Parathyroid adenoma (tissue), 2 donors: Measurements from ENCODE around the gene PRR9.

ENCODE experiments used
- H2AFZ ChIP-seq: fragments of 300-600 bp; sonication (generic); one replicate; pipeline ENCODE4 v1.7.0; 2017; ENCODE audit warnings: antibody characterized with exemption, mild to moderate bottlenecking
- H3K27ac ChIP-seq: fragments of 300-600 bp; sonication (generic); one replicate; pipeline ENCODE4 v1.7.0; 2017
- H3K27me3 ChIP-seq: fragments of 300-600 bp; sonication (generic); one replicate; pipeline ENCODE4 v1.7.0; 2017; ENCODE audit warnings: low read length; ENCODE audit not compliant: control insufficient read depth, insufficient read depth
- H3K36me3 ChIP-seq: fragments of 300-600 bp; sonication (generic); one replicate; pipeline ENCODE4 v1.7.0; 2017; ENCODE audit warnings: low read length; ENCODE audit not compliant: control insufficient read depth, insufficient read depth
- H3K4me1 ChIP-seq: fragments of 300-600 bp; sonication (generic); one replicate; pipeline ENCODE4 v1.7.0; 2017; ENCODE audit warnings: control low read depth
- H3K4me2 ChIP-seq: fragments of 300-600 bp; sonication (generic); one replicate; pipeline ENCODE4 v1.7.0; 2017; ENCODE audit warnings: low read length
- H3K4me3 ChIP-seq: fragments of 300-600 bp; sonication (generic); one replicate; pipeline ENCODE4 v1.7.0; 2017; ENCODE audit warnings: low read depth, low read length
- H3K79me2 ChIP-seq: fragments of 300-600 bp; sonication (generic); one replicate; pipeline ENCODE4 v1.7.0; 2017; ENCODE audit warnings: control low read depth
- H3K9ac ChIP-seq: fragments of 300-600 bp; sonication (generic); one replicate; pipeline ENCODE4 v1.7.0; 2017; ENCODE audit warnings: mild to moderate bottlenecking
- H3K9me3 ChIP-seq: fragments of 300-600 bp; sonication (generic); one replicate; pipeline ENCODE4 v1.7.0; 2017; ENCODE audit warnings: low read length; ENCODE audit not compliant: control insufficient read depth
- CTCF ChIP-seq: fragments of 300-600 bp; sonication (generic); IDR thresholded peaks from one replicate; pipeline ENCODE4 v1.7.0; 2017; ENCODE audit warnings: antibody characterized with exemption, mild to moderate bottlenecking
- donor health status: primary hyperparathyroidism.

The PRR9 gene

GRCh38 chr1:153246825-153247224 is 29.4 kb downstream of the PRR9 start:
- H3K4me2 ChIP-seq: no peak overlapping the region
- H3K4me3 ChIP-seq: no peak overlapping the region
- no peaks in the 10 kb centered on the region for H3K36me3 ChIP-seq
- H3K4me1 ChIP-seq: no peaks in the 10 kb centered on the region
- H3K79me2 ChIP-seq: no peaks in the 10 kb centered on the region
- no peak for TF ChIP-seq CTCF
- no peak overlapping the region for H2AFZ ChIP-seq
- no peak overlapping the region for H3K9ac ChIP-seq
- H3K9me3 ChIP-seq: no peaks in the 10 kb centered on the region
- H3K27me3 ChIP-seq: no peaks in the 10 kb centered on the region
- H3K27ac ChIP-seq: no peak overlapping the region

- no peak for TF ChIP-seq CTCF
- H3K79me2 ChIP-seq: no peaks in the 10 kb centered on the region
- no peaks in the 10 kb centered on the region for H3K9me3 ChIP-seq
- no peaks in the 10 kb centered on the region for H3K4me1 ChIP-seq
- H3K4me3 ChIP-seq: no peak overlapping the region
- no peak overlapping the region for H3K9ac ChIP-seq
- no peak overlapping the region for H3K27ac ChIP-seq
- H3K36me3 ChIP-seq: no peaks in the 10 kb centered on the region
- no peaks in the 10 kb centered on the region for H3K27me3 ChIP-seq
- H2AFZ ChIP-seq: no peak overlapping the region
- no peak overlapping the region for H3K4me2 ChIP-seq
Measured at GRCh38 chr1:153248176-153248879, 30.9 kb downstream of the PRR9 start.

- no peaks in the 10 kb centered on the region for H3K36me3 ChIP-seq
- H3K4me2 ChIP-seq: no peak overlapping the region
- H3K9ac ChIP-seq: no peak overlapping the region
- no peaks in the 10 kb centered on the region for H3K79me2 ChIP-seq
- no peaks in the 10 kb centered on the region for H3K27me3 ChIP-seq
- no peak overlapping the region for H3K4me3 ChIP-seq
- TF ChIP-seq CTCF: no peak
- no peaks in the 10 kb centered on the region for H3K4me1 ChIP-seq
- H3K27ac ChIP-seq: no peak overlapping the region
- no peak overlapping the region for H2AFZ ChIP-seq
- H3K9me3 ChIP-seq: no peaks in the 10 kb centered on the region
Measured at GRCh38 chr1:153250166-153250565, 32.8 kb downstream of the PRR9 start.

- no peak for TF ChIP-seq CTCF
- H3K9ac ChIP-seq: no peak overlapping the region
- H3K79me2 ChIP-seq: no peaks in the 10 kb centered on the region
- H3K36me3 ChIP-seq: no peaks in the 10 kb centered on the region
- no peaks in the 10 kb centered on the region for H3K9me3 ChIP-seq
- H2AFZ ChIP-seq: no peak overlapping the region
- no peaks in the 10 kb centered on the region for H3K27me3 ChIP-seq
- no peak overlapping the region for H3K4me3 ChIP-seq
- H3K27ac ChIP-seq: no peak overlapping the region
- no peaks in the 10 kb centered on the region for H3K4me1 ChIP-seq
- no peak overlapping the region for H3K4me2 ChIP-seq
Measured at GRCh38 chr1:153251087-153251486, 33.7 kb downstream of the PRR9 start.

GRCh38 chr1:153251562-153251961 is 34.2 kb downstream of the PRR9 start:
- Histone ChIP-seq H2AFZ (no peak overlapping the region), H3K4me2 (no peak overlapping the region), H3K27ac (no peak overlapping the region), H3K9me3 (no peaks in the 10 kb centered on the region), H3K36me3 (no peaks in the 10 kb centered on the region), H3K4me1 (no peaks in the 10 kb centered on the region), H3K4me3 (no peak overlapping the region), H3K9ac (no peak overlapping the region), H3K27me3 (no peaks in the 10 kb centered on the region), H3K79me2 (no peaks in the 10 kb centered on the region)
- no peak for TF ChIP-seq CTCF
